K562 (cell line): ENCODE results near the gene PELI3. TPM values are rescaled to one million over a fixed set of nuclear protein-coding genes. Genes with fewer than 3 reads are reported as not detected.

ENCODE experiments used
- ARID3B ChIP-seq: fragments of 250-450 bp; sonication (Bioruptor Pico); IDR thresholded peaks from 2 replicates; pipeline ENCODE4 v1.4.0; 2020; ENCODE audit warnings: borderline replicate concordance
- BHLHE40 ChIP-seq: IDR thresholded peaks from 2 replicates; pipeline ENCODE4 v1.6.1; 2011; ENCODE audit warnings: low read length, improper control_type of control experiment
- BMI1 ChIP-seq: fragments of 150-350 bp; IDR thresholded peaks from 2 replicates; pipeline ENCODE4 v1.6.1; 2014; ENCODE audit warnings: low read length
- CAMTA2 ChIP-seq: fragments of 250-450 bp; sonication (Bioruptor Pico); conservative IDR thresholded peaks from 2 replicates; pipeline ENCODE4 v1.5.1; 2022
- CHCHD3 ChIP-seq: fragments of 250-450 bp; sonication (Bioruptor Pico); IDR thresholded peaks from 2 replicates; pipeline ENCODE4 v2.1.2; 2022; ENCODE audit warnings: mild to moderate bottlenecking
- CREB1 ChIP-seq, 2 experiments: sonication (generic) in 1 of 2; formaldehyde crosslinking in 1 of 2; IDR thresholded peaks; 2 replicates each; pipeline versions ENCODE4 v1.6.1 to v1.8.0; 2012 to 2022; ENCODE audit warnings: inconsistent platforms in 1 of 2, mild to moderate bottlenecking in 1 of 2, missing genetic modification reagents in 1 of 2, moderate library complexity in 1 of 2
- FOS ChIP-seq: IDR thresholded peaks from 3 replicates; pipeline ENCODE4 v1.6.1; 2011; ENCODE audit not compliant: insufficient read length; ENCODE audit errors: extremely low read depth
- GABPB1 ChIP-seq: sonication (generic); formaldehyde crosslinking; IDR thresholded peaks from 2 replicates; pipeline ENCODE4 v1.8.0; 2022; ENCODE audit warnings: mild to moderate bottlenecking, missing genetic modification reagents
- HCFC1 ChIP-seq: IDR thresholded peaks from 2 replicates; pipeline ENCODE4 v1.6.1; 2012; ENCODE audit warnings: low read depth, low read length, improper control_type of control experiment
- HEY1 ChIP-seq: fragments of 250-450 bp; sonication (Bioruptor Pico); IDR thresholded peaks from 2 replicates; pipeline ENCODE4 v1.5.0; 2020; ENCODE audit warnings: mild to moderate bottlenecking, moderate library complexity, borderline replicate concordance
- HNRNPL ChIP-seq: fragments of 200-400 bp; formaldehyde crosslinking; IDR thresholded peaks from 2 replicates; pipeline ENCODE4 v1.6.1; 2017; ENCODE audit warnings: low read depth, mild to moderate bottlenecking, low read length
- KAT8 ChIP-seq: fragments of 450-650 bp; IDR thresholded peaks from 2 replicates; pipeline ENCODE4 v1.6.1; 2016; ENCODE audit warnings: low read depth, mild to moderate bottlenecking
- KLF6 ChIP-seq: fragments of 250-450 bp; sonication (Bioruptor Pico); IDR thresholded peaks from 2 replicates; pipeline ENCODE4 v1.4.0; 2020; ENCODE audit warnings: mild to moderate bottlenecking, moderate library complexity, borderline replicate concordance
- NBN ChIP-seq: fragments of 450-650 bp; IDR thresholded peaks from 2 replicates; pipeline ENCODE4 v1.6.1; 2016; ENCODE audit warnings: low read depth, mild to moderate bottlenecking
- PCBP2 ChIP-seq: fragments of 200-400 bp; formaldehyde crosslinking; IDR thresholded peaks from 2 replicates; pipeline ENCODE4 v1.6.1; 2018; ENCODE audit warnings: low read length, low read depth, mild to moderate bottlenecking, moderate library complexity; ENCODE audit not compliant: poor library complexity, severe bottlenecking
- PHF20 ChIP-seq: fragments of 450-650 bp; IDR thresholded peaks from 2 replicates; pipeline ENCODE4 v1.6.1; 2018; ENCODE audit not compliant: partially characterized antibody
- POLR3G ChIP-seq: IDR thresholded peaks from 2 replicates; pipeline ENCODE4 v1.6.1; 2011; ENCODE audit not compliant: insufficient read length, insufficient replicate concordance; ENCODE audit errors: extremely low read depth
- RAD51 ChIP-seq: fragments of 450-650 bp; IDR thresholded peaks from 2 replicates; pipeline ENCODE4 v1.7.1; 2016; ENCODE audit warnings: low read depth, mild to moderate bottlenecking, borderline replicate concordance
- RB1 ChIP-seq: fragments of 450-650 bp; IDR thresholded peaks from 2 replicates; pipeline ENCODE4 v1.6.1; 2017; ENCODE audit warnings: low read depth, mild to moderate bottlenecking
- RBM17 ChIP-seq: fragments of 200-400 bp; formaldehyde crosslinking; IDR thresholded peaks from 2 replicates; pipeline ENCODE4 v1.6.1; 2017; ENCODE audit warnings: low read depth, mild to moderate bottlenecking, low read length, borderline replicate concordance
- SRF ChIP-seq, 2 experiments: fragments of 250-450, 450-650 bp in 1 of 2; sonication (Bioruptor Pico) in 1 of 2; sonication (generic) in 1 of 2; formaldehyde crosslinking; IDR thresholded peaks; 2 replicates each; pipeline versions ENCODE4 v1.5.0 to v1.5.1; 2020 to 2022; ENCODE audit warnings: mild to moderate bottlenecking in 1 of 2, missing genetic modification reagents in 1 of 2
- TAF9B ChIP-seq: fragments of 450-650 bp; IDR thresholded peaks from 2 replicates; pipeline ENCODE4 v1.6.1; 2018; ENCODE audit warnings: mild to moderate bottlenecking; ENCODE audit not compliant: partially characterized antibody
- TARDBP ChIP-seq: fragments of 450-650 bp; IDR thresholded peaks from 2 replicates; pipeline ENCODE4 v1.6.1; 2016
- TCF7L2 ChIP-seq: fragments of 150-350 bp; IDR thresholded peaks from 2 replicates; pipeline ENCODE4 v1.6.1; 2016; ENCODE audit warnings: low read depth, mild to moderate bottlenecking, low read length, moderate library complexity
- ZBED1 ChIP-seq: IDR thresholded peaks from 2 replicates; pipeline ENCODE4 v1.6.1; 2014
- ZKSCAN1 ChIP-seq: fragments of 150-350 bp; IDR thresholded peaks from 2 replicates; pipeline ENCODE4 v1.6.1; 2016; ENCODE audit warnings: low read depth, low read length
- ZNF165 ChIP-seq: fragments of 250-450 bp; sonication (Bioruptor Pico); IDR thresholded peaks from 2 replicates; pipeline ENCODE4 v1.4.0; 2020; ENCODE audit warnings: borderline replicate concordance
- ZNF395 ChIP-seq: fragments of 200-800 bp; sonication (Bioruptor generic); IDR thresholded peaks from 2 replicates; pipeline ENCODE4 v1.6.1; 2017; ENCODE audit warnings: missing genetic modification characterization, missing compliant biosample characterization
- ZNF699 ChIP-seq: fragments of 250-450 bp; sonication (Bioruptor Pico); IDR thresholded peaks from 2 replicates; pipeline ENCODE4 v1.8.0; 2021; ENCODE audit warnings: mild to moderate bottlenecking, moderate library complexity; ENCODE audit not compliant: insufficient replicate concordance
- ZNF785 ChIP-seq: fragments of 250-450 bp; sonication (Bioruptor Pico); IDR thresholded peaks from 2 replicates; pipeline ENCODE4 v1.4.0; 2020; ENCODE audit warnings: mild to moderate bottlenecking
- polyA plus RNA-seq, 8 experiments: library from polyadenylated mRNA; depleted of rRNA in 4 of 8; stranded (reverse) in 5 of 8; unstranded in 3 of 8; fragments of >200 nt; fragmentation: Nextera tagmentation in 2 of 8; fragmentation: Illumina TruSeq in 1 of 8; extraction: Ambion mirVana in 2 of 8; extraction: Trizol in 1 of 8; gene quantifications; 2 replicates each; pipeline versions ENCODE4 v1.2.1 to v1.2.3, GENCODE V29; 2011 to 2014; ENCODE audit warnings: inconsistent platforms in 1 of 8, missing spikeins in 1 of 8
- total RNA-seq, 7 experiments: library from RNA; depleted of rRNA in 6 of 7; stranded (reverse); fragments of >200 nt in 6 of 7; fragmentation: Illumina TruSeq in 2 of 7; extraction: Trizol in 2 of 7; gene quantifications; 2 replicates each; pipeline versions ENCODE4 v1.2.1 to v1.2.3, GENCODE V29; 2011 to 2021; ENCODE audit warnings: low replicate concordance in 1 of 7

PELI3 gene
- total and polyA plus RNA-seq, 9 of the 15 experiments (the other 6 are each of a cell fraction or from before 2014, with no cell fraction given): 0.17 to 4.2 (median 1.9) TPM

- TF ChIP-seq BHLHE40: peak; percentile 38; the same call in 1 of the 2 replicates
- TF ChIP-seq GABPB1 (CRISPR knock-in tag): peak; percentile 96
- TF ChIP-seq POLR3G: no peak
- no peak for TF ChIP-seq NBN
- TF ChIP-seq KLF6 (CRISPR knock-in tag): 0 out of 2 replicates have a peak, but pooled peaks have one; percentile 11
- TF ChIP-seq RB1: peak; percentile 96
- TF ChIP-seq RBM17: no peak
- TF ChIP-seq ZNF395 (CRISPR knock-in tag): 0 out of 2 replicates have a peak, but pooled peaks have one; percentile 40
- no peak for TF ChIP-seq RAD51
- TF ChIP-seq KAT8: no peak
- no peak for TF ChIP-seq ZNF785 (CRISPR knock-in tag)
- TF ChIP-seq HEY1: no peak
- TF ChIP-seq FOS: no peak
- no peak for TF ChIP-seq ZBED1
- TF ChIP-seq CREB1 (IDR thresholded peaks at IDR 0.05): no peak
- TF ChIP-seq CREB1 (CRISPR knock-in tag; IDR thresholded peaks at IDR 0.05): no peak
- TF ChIP-seq CHCHD3 (CRISPR knock-in tag): no peak
- TF ChIP-seq PHF20: peak; percentile 94
- TF ChIP-seq ZNF165 (CRISPR knock-in tag): no peak
- peak; percentile 96 for TF ChIP-seq BMI1
- no peak for TF ChIP-seq ZKSCAN1
- no peak for TF ChIP-seq CAMTA2 (CRISPR knock-in tag)
- TF ChIP-seq SRF (CRISPR knock-in tag; IDR thresholded peaks at IDR 0.05): no peak
- no peak for TF ChIP-seq TCF7L2
- peak; percentile 91 for TF ChIP-seq TAF9B
- no peak for TF ChIP-seq PCBP2
- TF ChIP-seq ZNF699 (CRISPR knock-in tag): no peak
- no peak for TF ChIP-seq TARDBP
- TF ChIP-seq HNRNPL: no peak
- no peak for TF ChIP-seq ARID3B (CRISPR knock-in tag)
- peak; percentile 83 for TF ChIP-seq HCFC1
Measured at GRCh38 chr11:66510271-66510989, 43.7 kb downstream of the PELI3 start, which contains the start of gene BBS1 (continued).
